ENCODE results near the gene SORT1. TPM values are rescaled to one million over a fixed set of nuclear protein-coding genes. Genes with fewer than 3 reads are reported as not detected.

Gene SORT1
- total RNA-seq, result 15.5 and 17.7 TPM in 2 replicates

DNA sequence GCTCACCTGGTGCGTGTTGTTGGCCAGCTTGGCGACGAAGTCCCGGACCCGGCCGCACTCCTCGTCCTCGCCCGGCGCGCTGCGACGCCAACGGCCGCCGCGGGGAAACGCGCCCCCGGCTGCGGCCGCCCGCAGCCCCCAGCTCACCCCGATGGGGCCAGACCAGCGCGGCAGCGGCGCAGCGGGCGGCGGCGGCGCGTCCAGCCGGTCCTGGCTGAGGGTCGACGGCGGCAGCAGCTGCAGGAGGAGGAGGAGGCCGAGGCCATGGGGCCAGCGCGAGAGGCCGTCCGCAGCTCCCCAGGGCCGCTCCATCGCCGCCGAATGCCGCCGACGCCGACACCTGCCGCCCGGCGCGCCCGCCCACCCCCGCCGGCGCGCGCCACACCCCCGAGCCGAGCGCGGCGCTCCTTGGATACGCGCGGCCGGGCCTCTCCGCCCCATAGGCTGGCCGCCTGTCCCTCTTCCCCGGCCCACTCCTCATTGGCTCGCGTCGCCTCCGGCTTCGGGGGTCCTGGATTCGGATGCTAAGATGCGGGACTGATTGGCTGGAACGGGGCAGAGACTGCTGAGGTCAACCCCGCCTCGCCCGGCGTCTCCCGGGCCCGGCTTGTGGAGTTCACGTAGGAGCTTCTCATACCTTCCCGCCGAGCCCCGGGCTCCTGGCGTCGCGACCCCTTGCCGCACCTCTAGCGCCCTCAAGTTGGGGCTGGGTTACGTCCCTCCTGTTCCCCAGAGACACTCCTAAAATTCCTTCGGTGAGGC lies at the start of gene SORT1:
Gene SORT1 (minus strand): TSS at position 338 of the 762 bp plus-strand sequence. CDS start 26 bp downstream, at position 312.

DNA sequence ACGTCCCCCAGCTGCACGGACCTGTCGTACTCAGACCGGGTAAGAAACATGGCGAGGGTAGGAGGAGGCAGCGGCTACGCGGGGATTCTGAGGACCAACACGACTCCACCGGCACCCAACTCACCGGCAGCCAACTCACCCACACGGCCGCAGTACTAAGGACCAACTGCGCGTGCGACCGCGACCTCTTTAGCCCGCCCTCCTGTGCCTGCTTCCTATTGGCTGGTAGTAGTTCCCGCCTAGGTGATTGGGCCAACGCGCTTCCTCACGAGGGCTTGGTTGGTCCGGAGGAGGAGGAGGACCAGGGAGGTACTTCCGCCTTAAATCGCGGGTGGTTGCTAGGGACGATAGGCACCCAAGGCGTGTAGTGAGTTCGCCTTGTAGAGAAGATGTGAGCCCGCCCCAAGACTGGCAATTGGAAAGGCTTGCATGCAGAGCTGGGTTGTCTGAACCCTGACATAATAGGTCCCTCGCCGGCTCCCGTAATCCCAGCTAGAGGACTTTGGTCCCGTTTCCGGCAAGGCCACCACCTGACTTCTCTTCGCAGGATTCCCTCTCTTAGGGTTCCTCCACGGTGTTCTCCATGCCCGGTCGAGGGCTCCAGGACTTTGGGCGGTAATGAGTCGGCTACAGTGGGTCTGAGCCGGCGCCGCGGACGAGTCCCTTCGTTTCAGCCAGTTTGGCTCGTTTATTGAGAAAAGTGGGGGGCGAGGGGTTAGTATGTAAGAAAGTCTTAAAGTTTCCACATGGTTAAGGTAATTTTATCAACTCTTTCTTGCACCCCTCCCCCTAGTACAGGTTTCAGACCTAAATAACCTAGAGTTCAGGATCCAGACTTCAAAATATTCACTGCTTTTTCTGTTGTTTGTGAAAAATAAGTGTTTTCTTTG lies 28.8 kb upstream of the SORT1 start, which contains the start of gene PSMA5:
Gene PSMA5 (minus strand): TSS at position 168 of the 890 bp plus-strand sequence. CDS start 118 bp downstream, at position 50.

DNA sequence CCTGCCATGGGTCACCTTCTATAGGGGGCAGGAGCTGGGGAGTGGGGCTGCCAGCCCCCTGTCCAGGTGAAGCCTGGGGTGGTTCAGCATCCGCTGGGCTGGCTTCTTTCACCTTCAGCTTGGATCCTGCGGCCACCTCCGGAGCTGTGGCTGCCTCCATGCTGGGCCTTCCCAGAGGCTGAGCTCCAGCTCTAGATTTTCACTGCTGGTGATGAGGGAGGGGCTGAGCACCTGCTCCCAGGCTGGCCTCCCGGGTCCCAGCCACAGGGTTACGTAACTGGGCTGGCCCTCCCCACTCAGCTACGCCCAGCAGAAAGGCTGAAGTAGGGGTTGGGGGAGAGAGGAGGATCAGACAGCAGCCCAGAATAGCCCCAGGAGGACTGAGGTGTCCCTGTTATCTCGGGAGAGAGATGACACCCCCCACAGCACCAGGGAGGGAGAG lies 90.9 kb downstream of the SORT1 start, which contains the start of gene MYBPHL:
Gene MYBPHL (minus strand): TSS at position 180 of the 442 bp plus-strand sequence. CDS start 20 bp downstream, at position 160.

DNA sequence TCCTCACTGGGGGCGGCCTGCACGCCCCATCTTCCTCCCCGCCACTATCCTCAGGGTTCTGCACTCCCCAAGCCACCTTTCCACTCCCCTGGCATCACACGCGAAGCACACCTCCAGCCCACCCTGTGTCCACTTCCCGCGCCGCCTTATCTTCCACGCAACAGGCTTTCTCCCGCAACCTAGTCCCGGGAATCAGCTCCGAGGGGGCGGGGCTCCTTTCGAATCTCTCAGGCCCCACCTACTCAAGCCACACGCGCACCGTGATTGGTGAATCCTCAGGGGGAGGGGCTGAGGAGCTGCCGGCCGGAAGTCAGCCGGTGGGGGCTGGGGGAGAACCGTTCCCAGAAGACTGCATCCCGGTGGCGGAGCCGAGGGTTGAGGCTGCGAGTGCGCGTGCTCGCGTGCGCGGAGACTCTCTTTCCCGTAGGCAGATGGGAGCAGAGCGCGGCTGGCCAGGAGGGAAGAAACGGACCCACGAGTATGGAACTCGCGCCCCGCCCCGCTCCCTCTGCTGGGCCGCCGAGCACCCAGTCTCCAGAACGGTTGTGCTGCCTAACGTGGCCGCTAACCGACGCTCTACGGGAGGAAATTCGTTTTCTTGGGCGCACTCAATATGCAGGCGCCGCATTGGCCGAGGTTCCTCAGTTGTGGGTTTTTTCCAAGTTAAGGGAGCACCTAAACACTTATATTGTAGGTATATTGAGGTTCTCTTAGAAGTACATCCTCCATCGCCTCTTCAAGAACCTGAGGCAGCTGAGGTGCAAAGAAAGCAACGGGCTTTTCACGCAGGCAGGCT lies 114.6 kb downstream of the SORT1 start, which contains the start of gene PSRC1:
Gene PSRC1 (minus strand): TSS at position 194 of the 796 bp plus-strand sequence.

Other genes starting within 250 kb of the SORT1 start
- gene SARS1, start 184.0 kb downstream of the SORT1 start, total RNA-seq, result 274 and 292 TPM in 2 replicates
- gene CELSR2, start 148.4 kb downstream of the SORT1 start, total RNA-seq, result 1.5 TPM in 2 replicates
- 50.4 TPM in 2 replicates for gene PSRC1, start 114.8 kb downstream of the SORT1 start, total RNA-seq
- gene MYBPHL, start 90.9 kb downstream of the SORT1 start, total RNA-seq, result not detected in 2 replicates
- gene PSMA5, start 28.5 kb upstream of the SORT1 start, total RNA-seq, result 34.6 and 35.2 TPM in 2 replicates
- 0.15 and 0.17 TPM in 2 replicates for gene SYPL2, start 68.6 kb upstream of the SORT1 start, total RNA-seq
- gene ATXN7L2, start 86.0 kb upstream of the SORT1 start, total RNA-seq, result 3.9 and 5.2 TPM in 2 replicates
- gene CYB561D1, start 96.2 kb upstream of the SORT1 start, total RNA-seq, result 3.1 and 3.2 TPM in 2 replicates
- gene AMIGO1, start 111.8 kb upstream of the SORT1 start, total RNA-seq, result 0.89 and 1.0 TPM in 2 replicates
- not detected in 2 replicates for gene GPR61, start 142.0 kb upstream of the SORT1 start, total RNA-seq
- 7.4 and 8.4 TPM in 2 replicates for gene GNAI3, start 150.7 kb upstream of the SORT1 start, total RNA-seq
- gene GNAT2, start 221.7 kb upstream of the SORT1 start, total RNA-seq, result 0.30 TPM in 1 of 2 replicates, not detected in the other
- 53.4 and 67.1 TPM in 2 replicates for gene AMPD2, start 221.9 kb upstream of the SORT1 start, total RNA-seq

Measured in bronchus fibroblast of lung (primary cell).